Astrocyte of the spinal cord (primary cell): ENCODE results near the gene LSM4.

Experiments used
- DNase-seq: peaks from one replicate; pipeline ENCODE4 v3.0.0; 2011; ENCODE audit warnings: low read depth, low spot score
- H3K4me3 ChIP-seq: 2 replicates; pipeline ENCODE4 v1.5.1; 2011; ENCODE audit warnings: low read depth, mild to moderate bottlenecking, low read length, moderate library complexity
- in situ Hi-C: cut with HindIII; loops from 2 replicates; pipeline ENCODE4 v1.10.0; 2017; ENCODE audit warnings: low sequenced_read_pairs
- TF ChIP-seq, protein P1 (sequence below): IDR thresholded peaks from 2 replicates; pipeline ENCODE4 v1.5.1; 2012; ENCODE audit warnings: low read depth, mild to moderate bottlenecking, low read length, inconsistent platforms

Gene LSM4

DNA sequence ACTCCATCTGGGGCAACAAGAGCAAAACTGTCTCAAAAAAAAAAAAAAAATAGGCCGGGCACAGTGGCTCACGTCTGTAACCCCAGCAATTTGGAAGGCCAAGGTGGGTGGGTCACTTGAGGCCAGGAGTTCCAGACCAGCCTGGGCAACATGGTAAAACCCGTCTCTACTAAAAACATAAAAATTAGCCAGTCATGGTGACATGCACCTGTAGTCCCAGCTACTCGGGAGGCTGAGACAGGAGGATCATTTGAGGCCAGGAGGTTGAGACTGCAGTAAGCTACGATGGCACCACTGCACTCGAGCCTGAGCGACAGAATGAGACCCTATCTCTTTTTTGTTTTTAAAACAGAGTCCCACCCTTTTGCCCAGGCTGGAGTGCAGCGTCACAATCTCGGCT, 52.5 kb downstream of the LSM4 start:
- in situ Hi-C loops, result no loop called here
- TF ChIP-seq, protein P1, sequence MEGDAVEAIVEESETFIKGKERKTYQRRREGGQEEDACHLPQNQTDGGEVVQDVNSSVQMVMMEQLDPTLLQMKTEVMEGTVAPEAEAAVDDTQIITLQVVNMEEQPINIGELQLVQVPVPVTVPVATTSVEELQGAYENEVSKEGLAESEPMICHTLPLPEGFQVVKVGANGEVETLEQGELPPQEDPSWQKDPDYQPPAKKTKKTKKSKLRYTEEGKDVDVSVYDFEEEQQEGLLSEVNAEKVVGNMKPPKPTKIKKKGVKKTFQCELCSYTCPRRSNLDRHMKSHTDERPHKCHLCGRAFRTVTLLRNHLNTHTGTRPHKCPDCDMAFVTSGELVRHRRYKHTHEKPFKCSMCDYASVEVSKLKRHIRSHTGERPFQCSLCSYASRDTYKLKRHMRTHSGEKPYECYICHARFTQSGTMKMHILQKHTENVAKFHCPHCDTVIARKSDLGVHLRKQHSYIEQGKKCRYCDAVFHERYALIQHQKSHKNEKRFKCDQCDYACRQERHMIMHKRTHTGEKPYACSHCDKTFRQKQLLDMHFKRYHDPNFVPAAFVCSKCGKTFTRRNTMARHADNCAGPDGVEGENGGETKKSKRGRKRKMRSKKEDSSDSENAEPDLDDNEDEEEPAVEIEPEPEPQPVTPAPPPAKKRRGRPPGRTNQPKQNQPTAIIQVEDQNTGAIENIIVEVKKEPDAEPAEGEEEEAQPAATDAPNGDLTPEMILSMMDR, result no peak
- no peak overlapping the region for H3K4me3 ChIP-seq
- no peak for DNase-seq

DNA sequence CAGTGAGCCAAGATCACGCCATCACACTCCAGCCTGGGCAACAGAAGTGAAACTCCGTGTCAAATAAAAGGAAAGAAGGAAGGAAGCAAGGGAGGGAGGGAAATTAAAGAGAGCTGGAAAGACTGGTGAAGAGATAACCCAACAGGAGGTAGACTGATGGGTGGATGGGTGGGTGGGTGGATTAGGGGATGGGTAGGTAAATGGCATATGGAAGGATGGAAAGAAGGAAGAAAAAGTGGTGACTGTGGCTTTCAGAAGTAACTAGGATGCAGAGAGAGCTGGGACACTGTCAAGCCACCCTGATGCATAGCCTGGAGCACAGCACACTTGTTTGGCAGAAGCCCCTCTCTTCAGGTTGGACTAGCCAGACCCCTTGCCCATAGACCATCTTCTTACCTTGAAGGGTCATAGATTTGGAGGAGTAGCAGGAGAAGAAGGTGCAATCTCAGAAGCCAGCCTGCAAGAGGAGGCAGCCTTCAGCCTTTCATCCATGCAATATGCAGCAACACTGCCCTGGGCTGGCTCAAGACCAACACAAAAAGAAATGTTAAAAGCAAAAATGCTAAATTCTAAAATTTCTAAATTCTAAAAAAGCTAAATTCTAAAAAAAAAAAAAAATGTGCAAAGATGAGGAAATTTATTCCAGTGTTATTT, 53.7 kb downstream of the LSM4 start:
- TF ChIP-seq, protein P1, result no peak
- H3K4me3 ChIP-seq, result no peak overlapping the region
- in situ Hi-C loops, result no loop called here
- DNase-seq, result no peak

DNA sequence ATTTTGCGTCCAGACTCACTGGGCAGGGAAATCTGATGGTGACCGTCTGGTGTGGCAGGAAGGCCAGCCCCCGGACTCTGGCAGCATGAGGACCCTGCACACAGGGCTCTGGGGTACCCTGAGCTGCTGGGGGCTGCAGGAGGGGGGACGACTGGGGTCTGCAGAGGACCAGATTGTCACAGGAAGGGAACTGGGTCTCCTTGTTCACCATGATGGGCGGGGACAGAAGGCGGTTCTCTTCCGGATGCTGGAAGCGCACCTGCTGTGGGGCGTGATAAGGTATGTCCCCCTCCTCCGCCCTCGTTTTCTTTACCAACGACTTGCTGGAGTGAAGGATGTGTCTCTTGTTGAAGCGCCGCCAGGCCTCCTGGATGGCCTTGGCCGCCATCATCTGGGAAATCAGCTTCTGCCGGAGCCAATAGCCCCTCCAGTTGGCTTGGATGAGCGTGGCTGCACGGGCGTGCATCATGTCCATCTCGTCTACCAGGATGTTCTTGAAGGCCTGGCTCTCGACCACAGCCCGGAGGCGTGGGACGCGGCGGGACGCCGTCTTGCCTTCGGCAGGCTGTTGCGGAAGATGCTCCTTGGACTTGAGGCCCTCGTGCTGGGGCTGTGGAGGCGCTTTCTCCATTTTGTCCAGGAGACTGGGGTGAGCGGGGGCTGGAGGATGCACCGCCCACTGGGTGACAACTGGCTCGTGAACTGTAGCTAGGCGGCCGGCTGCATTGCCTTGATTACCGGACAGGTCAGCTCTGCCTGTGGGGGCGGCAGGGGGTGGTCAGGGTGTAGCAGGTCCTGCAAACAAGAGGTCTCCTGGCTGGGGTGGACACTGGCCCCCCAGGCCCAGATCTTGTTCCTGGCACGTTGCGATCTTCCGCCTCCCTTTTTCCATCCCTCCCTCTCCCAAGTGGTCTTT, 55.8 kb downstream of the LSM4 start:
- H3K4me3 ChIP-seq, result no peak overlapping the region
- DNase-seq, result no peak
- in situ Hi-C loops, result no loop called here
- TF ChIP-seq, protein P1, result no peak

DNA sequence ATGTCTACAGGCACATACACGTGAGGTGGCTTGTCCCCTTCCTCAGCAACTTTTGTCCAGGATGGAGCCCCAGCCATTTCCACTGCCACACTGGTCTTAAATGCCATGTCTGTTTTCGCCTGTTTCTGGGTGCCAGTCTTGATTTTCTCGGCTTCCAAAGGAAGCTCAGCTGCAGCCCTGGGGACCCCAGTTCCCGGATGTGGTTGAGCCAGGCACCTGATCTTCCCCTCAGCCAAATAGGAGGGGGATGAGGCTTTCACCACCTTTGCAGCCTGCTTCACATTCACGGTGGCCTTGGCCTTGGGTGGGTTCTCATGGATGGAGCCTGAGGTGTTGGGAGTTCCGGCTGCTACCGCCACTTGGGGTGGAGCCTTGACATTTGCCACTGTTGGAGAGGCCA, 57.3 kb downstream of the LSM4 start:
- in situ Hi-C loops, result no loop called here
- TF ChIP-seq, protein P1, result no peak
- no peak overlapping the region for H3K4me3 ChIP-seq
- no peak for DNase-seq

DNA sequence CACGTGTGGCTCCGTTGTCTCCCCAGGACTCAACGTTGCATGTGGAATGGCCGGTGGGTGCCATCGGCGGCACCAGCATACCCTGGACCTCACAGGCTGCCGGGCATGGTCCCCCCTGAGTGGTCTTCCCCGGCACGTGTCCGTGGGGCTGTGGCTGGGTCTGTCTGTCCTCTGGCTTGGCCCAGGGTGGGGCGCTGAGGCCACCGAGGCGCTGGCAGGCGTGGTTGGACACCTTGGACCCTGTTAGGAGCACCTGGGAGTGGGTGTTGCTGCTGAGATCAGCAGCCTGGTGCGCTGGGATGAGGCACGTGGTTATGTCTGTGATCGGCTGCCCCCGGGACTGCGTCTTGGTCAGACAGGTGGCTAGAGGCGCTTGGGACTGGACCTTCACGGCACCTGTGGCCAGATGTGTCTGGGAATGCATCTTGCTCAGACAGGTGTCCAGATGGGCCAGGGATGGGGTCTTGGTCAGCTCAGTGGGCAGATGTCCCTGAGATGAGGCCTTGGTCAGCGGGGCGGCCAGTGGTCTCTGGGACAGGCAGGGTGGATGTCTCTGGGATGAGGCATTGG, 57.8 kb downstream of the LSM4 start:
- DNase-seq, result no peak
- H3K4me3 ChIP-seq, result no peak overlapping the region
- TF ChIP-seq, protein P1, result no peak
- in situ Hi-C loops, result no loop called here

DNA sequence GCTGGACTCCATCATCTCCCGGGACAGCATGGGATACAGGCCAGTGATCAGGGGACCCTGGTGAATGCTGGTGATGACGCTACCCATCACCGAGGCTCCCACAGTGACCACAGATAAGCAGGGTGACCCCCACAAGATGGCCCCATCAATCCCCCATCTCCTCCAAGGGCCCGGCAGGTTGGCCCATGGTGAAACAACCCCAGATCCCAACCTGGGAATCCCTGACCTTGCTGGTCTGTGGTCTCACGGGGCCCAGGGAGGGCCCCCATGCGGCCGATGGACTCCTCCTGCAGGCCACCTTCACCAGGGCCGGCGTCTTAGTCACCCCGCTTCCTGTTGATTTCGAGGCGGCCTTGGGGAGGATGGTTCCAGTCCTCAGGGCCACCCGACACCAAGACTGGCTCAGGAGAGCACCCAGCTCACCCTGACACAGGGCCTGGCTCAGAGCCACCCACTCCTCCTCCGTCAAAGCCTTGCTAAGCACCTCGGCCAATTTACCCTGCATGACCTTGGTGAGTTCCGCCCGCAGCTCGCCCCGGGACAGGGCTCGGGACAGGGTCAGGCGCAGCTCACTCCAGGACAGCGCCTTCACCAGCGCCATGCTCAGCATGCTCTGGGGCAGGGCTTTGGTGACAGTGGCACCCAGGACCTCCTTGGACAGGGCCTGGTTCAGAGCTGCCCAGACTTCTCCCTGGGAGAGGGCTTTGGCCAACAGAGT, 58.6 kb downstream of the LSM4 start:
- H3K4me3 ChIP-seq, result no peak overlapping the region
- DNase-seq, result no peak
- TF ChIP-seq, protein P1, result no peak
- in situ Hi-C loops, result no loop called here
